DMS114 treated with DMSO at 0.1 percent for 48 hours (cell line): ENCODE results near the gene PARP3.
"Not testable (repeated sequence)": the region's sequence is repeated elsewhere in the genome, so short reads cannot be mapped to it uniquely, and the experiment has no call there.

Source experiments
- DNase-seq: peaks from one replicate; lab custom pipeline; 2025; ENCODE audit not compliant: unreplicated experiment; lab: John Stamatoyannopoulos, UW

Gene PARP3

DNA sequence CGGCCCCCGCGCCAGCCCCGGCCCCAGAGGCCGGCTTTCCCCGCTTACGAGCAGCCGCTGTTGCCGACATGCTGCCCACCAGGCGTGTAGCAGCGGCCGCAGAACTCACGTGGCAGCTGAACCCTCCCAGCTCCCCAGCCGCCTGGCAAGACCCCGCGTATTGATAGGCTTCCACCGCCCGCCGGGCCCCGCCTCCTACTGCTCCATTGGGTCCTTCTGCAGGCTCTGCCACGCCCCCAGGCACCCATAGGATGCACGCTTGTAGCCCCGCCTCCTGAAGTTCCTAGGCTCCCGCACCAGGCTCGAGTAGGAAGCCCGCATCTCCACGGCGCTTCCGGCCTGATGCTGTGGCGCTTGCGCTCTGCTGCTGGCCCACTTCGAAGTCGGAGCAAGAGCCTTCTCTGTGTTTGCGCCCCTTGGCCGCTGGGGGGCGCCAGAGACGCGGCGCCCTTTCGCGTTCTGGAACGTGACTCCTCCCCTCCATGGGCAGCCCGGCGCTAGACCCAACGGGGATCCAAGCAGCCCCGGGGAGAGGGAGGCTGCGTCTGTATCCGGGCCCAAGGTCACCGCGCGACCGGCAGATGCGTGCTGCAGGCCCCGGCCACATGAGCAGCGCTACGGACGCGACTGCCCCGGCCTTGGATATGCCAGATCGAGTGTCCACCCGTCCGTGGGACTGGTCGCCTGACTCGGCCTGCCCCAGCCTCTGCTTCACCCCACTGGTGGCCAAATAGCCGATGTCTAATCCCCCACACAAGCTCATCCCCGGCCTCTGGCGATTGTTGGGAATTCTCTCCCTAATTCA lies at the start of gene PARP3, which contains the start of gene RRP9:
TSS of gene PARP3 (plus strand) at position 566 of the 805 bp plus-strand sequence. CDS start 993 bp downstream, outside the sequence.
TSS of gene RRP9 (minus strand) at position 107 of the 805 bp plus-strand sequence. CDS start at position 70, 37 bp downstream.
- peak; percentile 98 for DNase-seq

- DNase-seq: no peak
Measured at GRCh38 chr3:51894391-51894790, 47.8 kb upstream of the PARP3 start.

GRCh38 chr3:51894939-51895338 lies 47.2 kb upstream of the PARP3 start:
- DNase-seq: no peak

DNA sequence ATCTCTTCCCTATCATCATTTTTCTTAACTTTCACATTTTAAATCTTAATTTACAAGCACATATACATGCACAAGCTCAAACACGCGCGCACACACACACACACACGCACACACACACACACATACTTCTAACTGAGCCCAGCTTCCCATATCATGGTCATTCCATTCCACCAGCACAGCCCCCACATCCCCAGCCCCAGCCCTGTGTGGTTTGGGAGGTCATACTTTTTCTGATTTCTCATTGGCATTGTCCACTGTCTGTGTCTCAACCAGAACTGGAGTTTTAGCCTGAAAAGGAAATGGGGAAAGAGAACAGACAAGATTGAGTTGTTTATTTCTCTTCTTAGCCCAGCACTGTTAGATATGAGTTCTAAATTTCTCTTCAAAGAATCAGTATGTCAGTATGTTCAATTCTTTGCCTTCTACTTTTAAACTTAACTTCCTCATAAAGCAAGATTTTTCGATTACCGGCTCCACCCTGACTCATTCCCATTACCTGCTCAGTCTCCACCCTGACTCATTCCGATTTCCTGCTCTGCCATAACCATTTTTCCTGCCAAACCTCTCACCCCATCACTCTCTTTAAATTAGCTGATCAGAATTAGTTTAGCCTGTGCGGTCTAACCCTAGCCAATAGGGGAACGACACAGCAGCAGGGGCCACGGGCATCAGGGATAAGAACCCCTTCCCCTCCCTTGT lies 45.4 kb upstream of the PARP3 start:
- no peak for DNase-seq

- DNase-seq: no peak
Measured at GRCh38 chr3:51897391-51897790, 44.8 kb upstream of the PARP3 start.

DNA sequence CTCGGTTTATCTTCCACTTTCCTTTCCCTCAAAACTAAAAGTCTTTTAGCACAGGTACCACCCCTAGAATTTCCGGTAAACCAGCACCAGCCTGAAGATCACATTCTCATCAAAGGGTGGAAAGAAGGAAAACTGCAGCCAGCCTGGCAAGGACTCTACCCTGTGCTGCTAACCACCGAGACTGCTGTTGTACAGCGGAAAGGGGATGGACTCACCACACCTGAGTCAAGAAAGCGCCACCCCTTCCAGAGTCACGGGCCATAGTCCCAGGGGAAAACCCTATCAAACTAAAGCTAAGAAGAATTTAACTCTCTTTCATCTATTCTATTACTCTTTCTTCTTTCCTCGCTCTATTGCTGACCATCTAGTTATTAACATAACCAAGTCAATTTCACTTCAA lies 42.1 kb upstream of the PARP3 start:
- DNase-seq: not testable (repeated sequence)

- not testable (repeated sequence) for DNase-seq
Measured at GRCh38 chr3:51902361-51902760, 39.8 kb upstream of the PARP3 start.

DNA sequence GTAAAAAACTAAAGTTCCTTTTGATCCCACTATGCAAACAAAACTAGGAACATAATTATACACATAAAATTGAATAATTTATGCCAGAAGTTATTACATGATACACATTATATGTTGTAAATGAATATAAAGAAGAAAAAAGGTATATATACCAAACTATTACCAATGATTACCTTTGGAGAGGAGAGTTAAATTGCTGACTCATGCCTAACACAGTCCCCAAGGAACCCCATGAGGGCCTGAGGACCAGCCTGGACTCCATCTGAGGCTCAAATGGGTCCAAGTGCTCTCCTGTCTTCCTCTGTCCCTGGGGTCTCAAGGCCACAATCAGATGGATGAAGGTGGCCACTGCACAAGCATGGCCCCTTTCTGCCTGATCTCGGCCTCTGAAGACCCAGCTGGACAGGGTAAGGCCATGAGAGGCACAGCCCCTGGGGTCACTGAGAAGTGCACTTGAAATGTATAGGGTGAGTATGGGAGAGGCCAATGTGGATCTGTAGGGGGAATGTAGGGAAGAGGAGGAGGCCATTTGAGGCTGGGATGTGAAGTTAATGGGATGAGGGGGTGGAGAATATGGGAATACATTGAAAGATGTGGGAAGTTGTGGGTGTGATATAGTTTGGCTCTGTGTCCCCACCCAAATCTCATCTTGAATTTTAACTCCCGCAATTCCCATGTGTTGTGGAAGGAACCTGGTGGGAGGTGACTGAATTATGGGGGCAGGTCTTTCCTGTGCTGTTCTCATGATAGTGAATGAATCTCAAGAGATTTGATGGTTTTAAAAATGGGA lies 37.9 kb upstream of the PARP3 start:
- no peak for DNase-seq

- DNase-seq: no peak
Measured at GRCh38 chr3:51908026-51908425, 34.1 kb upstream of the PARP3 start.

DNA sequence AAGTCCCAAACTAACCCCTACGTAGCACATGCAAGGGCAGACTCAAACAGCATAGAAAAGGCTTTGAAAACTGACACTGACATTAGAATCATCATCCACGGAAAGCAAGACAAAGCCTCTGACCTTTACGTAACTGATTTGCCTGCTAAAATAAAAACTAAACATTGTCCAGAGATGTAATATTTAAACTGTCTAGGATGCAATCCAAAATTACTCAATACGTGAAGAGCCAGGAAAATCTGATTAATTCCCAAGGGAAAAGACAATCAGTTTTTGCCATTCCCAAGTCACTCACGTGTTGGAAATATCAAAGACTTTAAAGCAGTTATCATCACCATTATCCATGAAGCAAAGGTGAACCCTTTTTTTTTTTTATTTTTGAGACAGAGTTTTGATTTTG lies 25.7 kb upstream of the PARP3 start:
- no peak for DNase-seq

DNA sequence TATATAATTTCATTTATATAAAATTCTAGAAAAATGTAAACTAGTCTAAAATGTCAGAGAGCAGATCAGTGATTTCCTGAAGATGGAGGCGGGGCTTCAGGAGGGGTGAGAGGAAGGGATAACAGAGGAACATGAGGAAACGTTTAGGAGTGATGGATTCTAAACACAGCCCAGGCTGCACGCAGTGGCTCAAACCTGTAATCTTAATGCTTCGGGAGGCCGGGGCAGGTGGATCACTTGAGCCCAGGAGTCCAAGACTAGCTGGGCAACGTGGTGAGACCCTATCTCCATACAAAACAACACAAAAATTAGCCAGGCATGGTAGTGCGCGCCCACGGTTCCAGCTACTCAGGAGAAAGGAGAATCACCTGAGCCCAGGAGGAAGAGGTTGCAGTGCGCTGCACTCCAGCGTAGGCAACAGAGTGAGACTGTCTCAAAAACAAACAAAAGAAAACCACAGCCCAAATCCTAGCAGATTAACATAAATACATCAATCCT lies 21.0 kb upstream of the PARP3 start:
- no peak for DNase-seq

DNA sequence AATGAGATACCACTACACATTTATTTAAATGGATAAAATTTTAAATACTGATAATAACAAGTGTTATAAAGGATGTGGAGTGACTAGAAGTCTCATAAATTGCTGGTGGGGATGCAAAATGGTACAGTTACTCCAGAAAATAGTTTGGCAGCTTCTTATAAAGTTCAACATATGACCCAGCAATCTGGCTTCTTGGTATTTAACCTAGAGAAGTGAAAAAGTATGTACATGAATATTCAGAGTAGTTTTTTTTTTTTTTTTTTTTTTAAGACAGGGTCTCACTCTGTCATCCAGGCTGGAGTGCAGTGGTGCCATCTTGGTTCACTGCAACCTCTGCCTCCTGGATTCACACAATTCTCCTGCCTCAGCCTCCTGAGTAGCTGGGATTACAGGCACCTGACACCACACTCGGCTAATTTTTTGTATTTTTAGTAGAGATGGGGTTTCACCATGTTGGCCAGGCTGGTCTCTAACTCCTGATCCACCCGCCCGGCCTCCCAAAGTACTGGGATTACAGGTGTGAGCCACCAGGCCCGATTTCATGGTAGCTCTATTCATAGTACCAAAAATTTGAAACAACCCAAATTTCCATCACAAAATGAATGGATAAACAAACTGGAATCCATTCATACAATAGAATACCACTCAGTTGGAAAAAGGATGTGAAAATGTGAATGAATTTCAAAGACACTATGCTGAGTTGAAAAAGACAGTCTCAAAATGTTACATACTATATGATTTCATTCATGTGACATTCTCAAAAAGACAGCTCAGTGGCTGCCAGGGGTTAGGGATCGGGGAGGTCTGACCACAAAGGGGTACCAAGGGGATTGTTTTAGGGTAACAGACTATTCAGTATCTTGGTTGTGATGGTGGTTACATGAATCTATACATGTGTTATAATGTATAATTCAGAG lies 14.8 kb upstream of the PARP3 start:
- DNase-seq: no peak

DNA sequence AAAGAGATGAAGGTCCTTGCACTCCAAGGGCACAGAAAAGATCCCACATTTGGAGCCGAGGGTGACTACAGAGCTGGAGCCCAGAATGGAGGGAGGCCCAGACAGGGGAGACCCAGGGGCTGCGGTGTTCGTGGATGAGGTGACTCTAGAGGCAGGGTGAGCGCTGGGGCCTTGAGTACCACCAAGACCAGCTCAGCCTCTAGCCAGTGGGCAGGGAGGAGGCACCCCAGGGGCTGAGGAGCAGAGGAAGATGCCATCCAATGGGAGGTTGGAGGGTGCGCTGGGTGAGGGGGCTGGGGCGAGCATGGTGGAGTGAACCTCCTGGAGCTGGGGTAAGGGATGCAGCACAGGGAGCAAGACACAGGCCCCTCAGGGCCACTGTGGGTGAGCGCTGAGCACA lies 13.7 kb upstream of the PARP3 start:
- no peak for DNase-seq

GRCh38 chr3:51928981-51929380 lies 13.2 kb upstream of the PARP3 start:
- DNase-seq: not testable (repeated sequence)

DNA sequence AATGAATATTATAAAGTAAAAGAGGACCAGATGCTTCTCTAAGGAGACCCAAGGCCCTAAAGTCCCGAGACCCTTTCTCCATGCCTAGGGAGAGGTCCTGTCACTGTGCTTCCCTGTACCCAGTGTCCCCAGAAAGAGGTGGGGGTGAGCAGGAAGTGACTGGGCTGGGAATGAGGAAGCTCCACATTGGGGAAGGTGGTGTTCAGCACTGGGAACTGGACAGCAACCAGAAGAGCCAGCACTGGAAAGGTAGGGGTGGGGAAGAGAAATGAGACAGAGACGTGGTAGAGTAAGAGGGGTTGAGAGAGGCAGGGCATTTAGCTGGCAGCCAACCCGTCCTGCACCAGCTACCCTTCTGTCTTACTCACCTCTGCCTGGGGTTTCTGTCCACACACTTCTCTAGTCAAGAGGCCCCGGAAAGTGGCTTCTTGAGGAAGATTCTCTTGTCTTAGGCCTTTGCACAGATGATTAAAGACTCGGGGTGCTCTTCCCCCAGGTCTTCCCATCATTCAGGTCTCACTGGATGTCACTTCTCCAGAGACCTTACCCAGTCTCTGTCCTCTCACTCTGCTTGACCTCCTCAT lies 12.7 kb upstream of the PARP3 start:
- no peak for DNase-seq

GRCh38 chr3:51930439-51930838 lies 11.7 kb upstream of the PARP3 start:
- DNase-seq: no peak

GRCh38 chr3:51931756-51932155 lies 10.4 kb upstream of the PARP3 start:
- no peak for DNase-seq

DNA sequence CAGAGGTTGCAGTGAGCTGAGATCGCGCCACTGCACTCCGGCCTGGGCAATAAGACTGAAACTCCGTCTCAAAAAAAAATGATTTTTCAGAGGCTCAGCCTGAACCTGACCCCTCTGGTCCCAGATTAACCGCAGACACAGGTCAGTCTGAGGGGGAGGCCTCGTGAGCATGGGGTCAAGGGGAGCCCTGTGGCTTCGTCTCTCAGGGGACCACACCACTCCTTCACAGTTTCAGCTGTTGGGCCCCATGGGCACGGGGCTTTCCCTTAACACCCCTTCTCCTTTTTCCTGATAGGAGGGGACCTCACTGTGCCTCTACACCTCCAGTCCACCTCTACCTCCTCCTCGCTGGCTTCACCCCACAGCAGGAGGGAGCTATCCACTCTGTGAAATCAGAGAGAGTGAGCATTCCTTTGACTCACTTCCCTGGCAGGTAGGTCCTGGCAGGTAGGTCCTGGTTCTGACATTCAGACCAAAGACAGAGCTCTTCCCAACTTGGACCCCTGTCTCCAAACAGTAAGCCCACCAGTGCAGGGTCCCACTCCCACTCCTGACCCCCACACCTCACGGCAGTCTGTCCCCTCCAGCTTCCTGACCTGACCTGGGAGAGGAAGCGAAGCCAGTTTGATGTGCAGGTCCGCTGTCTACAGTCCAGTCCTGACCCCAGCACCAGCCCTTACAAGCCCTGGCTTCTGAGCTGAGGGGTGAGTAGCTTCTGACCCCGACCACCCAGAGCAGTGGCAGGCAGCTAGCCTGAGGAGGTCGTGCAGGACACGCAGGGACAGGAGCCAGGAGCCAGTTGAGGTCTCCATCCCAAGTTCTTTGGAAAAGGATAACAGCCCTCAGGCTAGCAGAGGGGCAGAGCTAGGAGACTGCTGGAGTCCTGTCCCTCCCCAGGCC lies 9.4 kb upstream of the PARP3 start:
- DNase-seq: no peak
